Measurements from ENCODE around the gene CELF2.
"Not testable (repeated sequence)": the region's sequence is repeated elsewhere in the genome, so short reads cannot be mapped to it uniquely, and the experiment has no call there.

CELF2 gene

GRCh38 chr10:11330383-11331045 lies 312.8 kb downstream of the CELF2 start:
- intact Hi-C loops (cut with DNase I), result no loop called here
- DNase-seq, result peak in 1 of 42 donors; percentile 39

DNA sequence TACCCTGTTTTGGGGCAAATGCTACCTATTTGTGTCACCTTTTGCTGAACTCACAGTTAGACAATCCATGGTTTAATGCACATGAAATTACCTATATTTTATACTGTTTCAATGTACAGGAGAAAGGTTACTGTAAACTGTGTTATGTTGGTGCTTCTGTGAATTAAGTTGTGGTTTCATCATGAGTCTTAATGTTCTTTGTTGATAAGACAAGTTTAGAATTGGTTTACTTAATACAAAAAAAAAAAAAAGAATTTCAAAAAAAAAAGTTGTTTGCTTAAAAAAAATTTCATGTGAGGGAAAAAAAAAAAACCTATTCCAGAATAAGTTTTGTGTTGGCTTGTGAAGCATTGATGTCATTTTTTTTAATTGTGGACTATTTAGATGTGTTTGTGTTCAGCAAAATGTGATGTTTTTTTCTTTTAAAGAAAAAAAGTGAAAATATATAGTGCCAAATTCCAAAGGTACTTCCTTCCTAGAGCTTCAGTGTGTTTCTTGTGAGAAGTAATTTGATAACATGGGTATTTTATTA lies 313.4 kb downstream of the CELF2 start:
- intact Hi-C loops (cut with DNase I), result no loop called here
- no peak for DNase-seq

DNA sequence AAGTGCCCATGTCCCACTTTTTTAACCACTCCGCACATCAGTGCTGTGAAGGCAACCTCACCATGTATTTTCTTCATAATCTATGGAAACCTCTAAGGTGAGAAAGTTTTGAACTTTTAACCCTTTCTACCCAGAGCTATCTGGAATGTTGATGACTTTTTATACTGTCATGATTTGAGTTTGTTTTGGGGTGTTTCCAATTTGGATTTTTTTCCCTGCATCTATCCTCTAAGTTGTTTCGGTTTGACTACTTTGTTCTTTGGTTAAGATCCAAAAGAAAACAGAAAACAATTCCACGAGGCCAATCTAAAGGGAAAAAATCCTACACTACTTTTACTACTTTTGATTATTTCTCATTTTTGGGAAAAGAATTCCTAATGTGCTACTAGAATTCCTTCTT lies 314.1 kb downstream of the CELF2 start:
- intact Hi-C loops (cut with DNase I), result no loop called here
- peak in 1 of 42 donors; percentile 14 for DNase-seq

DNA sequence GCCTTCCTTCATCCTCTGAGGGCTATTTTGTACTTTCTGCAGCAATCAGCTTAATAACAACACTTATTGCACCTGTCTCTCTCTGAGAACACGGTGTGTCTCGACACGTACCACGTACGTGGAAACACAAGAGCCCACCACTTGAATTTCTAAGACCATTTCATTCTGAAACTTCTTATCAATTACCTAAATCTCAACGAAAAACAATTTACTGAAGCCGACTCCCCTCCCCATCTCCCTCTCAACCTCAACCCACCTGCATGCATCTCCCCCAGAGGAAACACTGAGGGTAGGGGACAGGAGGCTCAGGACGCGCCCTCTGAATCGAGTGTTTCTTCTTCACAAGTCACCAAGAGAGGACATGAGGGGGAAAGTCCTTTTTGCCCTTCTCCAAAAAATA lies 315.2 kb downstream of the CELF2 start:
- intact Hi-C loops (cut with DNase I), result no loop called here

DNA sequence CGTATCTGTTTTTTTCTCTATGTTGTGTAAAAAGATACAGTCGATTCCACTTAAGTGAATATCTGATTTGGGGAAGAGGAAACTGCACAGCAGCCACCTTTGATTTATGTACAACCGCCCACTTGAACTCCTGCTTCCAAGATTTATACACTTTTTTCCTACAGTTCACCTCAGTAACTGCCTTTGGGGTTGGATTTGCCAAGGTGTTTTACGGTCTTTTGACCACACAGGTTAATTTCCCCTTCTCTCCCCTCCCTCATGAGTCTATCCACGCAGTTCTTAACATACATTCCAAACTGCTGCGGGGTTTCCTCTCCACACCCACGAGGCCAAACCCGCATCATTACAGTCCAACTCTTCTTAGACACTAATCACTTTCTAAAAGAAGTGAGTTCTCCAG lies 316.8 kb downstream of the CELF2 start:
- DNase-seq, result peak in 1 of 42 donors; percentile 34
- intact Hi-C loops (cut with DNase I), result no loop called here

More for the DNA sequence above, 315.2 kb downstream of the CELF2 start:
- peak in 1 of 42 donors; percentile 36 for DNase-seq

GRCh38 chr10:11335167-11335652 lies 317.5 kb downstream of the CELF2 start:
- peak in 3 of 42 donors; percentile 26 to 51 (median 28) for DNase-seq
- intact Hi-C loops (cut with DNase I), result no loop called here

DNA sequence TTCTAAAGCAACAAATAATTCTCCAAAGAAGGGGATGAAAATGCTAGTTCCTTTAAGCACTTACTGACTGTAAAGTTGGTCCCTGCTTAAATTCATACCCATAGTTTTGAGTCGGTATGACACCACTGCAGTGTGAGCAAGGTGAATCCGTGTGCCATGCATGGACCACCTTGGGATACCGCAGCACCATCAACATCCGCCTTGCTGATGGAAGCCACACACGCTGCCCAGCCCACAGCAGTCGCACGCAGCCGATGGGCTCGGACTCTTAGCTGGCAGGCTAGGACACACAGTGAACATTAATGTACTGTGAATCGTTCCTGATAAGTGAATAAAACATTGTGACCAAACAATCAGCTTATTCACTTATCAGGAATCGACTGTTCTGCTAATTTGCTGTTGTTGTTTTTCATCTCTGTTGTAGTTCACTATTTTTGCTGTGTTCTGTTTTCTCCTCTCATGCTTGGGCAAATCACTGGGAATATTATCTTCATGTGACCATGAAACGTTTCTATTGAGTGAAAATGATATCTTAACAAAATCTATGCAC lies 318.3 kb downstream of the CELF2 start:
- DNase-seq, result no peak
- intact Hi-C loops (cut with DNase I), result no loop called here

GRCh38 chr10:11336722-11337162 lies 319.1 kb downstream of the CELF2 start:
- DNase-seq, result peak in 18 of 42 donors; percentile 33 to 78 (median 56)
- intact Hi-C loops (cut with DNase I), result no loop called here

GRCh38 chr10:11337516-11337915 lies 319.8 kb downstream of the CELF2 start:
- DNase-seq, result peak in 41 of 42 donors; percentile 36 to 87 (median 66)
- intact Hi-C loops (cut with DNase I), result no loop called here

DNA sequence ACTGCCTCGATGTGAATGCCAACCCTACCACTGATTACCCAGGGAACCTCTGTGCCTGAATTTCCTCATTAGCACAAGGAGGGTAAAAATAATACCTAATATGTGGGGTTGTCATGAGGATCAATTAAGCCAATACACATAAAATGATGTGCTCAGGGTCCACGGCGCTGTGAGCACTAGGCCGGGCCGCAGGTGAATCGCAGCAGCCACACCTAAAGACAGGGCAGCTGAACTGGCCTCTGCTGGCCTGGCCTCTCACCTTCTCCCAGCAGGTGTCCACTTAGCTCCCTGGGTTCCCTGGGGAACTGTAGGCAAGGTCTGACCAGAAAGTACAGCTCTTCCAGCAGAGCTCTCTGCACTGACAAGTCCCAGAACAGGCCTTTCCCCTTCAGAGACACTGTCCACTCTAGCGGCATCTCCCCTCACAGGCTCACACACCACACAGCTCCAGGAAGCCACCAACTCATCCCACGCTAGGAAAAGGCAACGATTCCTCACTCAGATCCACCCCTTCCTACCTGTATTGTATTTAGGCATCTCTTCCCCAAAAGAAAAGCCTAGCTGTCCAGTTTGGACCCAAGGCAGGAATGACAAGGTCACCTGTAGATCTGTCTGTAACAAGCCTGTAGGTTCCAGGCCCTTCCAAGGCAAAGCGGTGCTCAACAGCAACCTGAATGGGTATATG lies 320.6 kb downstream of the CELF2 start:
- peak in 1 of 42 donors; percentile 46 for DNase-seq
- intact Hi-C loops (cut with DNase I), result no loop called here

GRCh38 chr10:11339013-11339412 lies 321.3 kb downstream of the CELF2 start:
- intact Hi-C loops (cut with DNase I), result no loop called here
- peak in 11 of 42 donors; percentile 28 to 66 (median 45) for DNase-seq

- DNase-seq, result peak in 4 of 42 donors; percentile 33 to 52 (median 36)
- intact Hi-C loops (cut with DNase I), result no loop called here
These were observed 322.0 kb downstream of the CELF2 start for GRCh38 chr10:11339660-11340059.

- intact Hi-C loops (cut with DNase I), result no loop called here
- no peak for DNase-seq
These were observed 323.8 kb downstream of the CELF2 start for GRCh38 chr10:11341283-11341960.

GRCh38 chr10:11344081-11344480 lies 326.4 kb downstream of the CELF2 start:
- DNase-seq, result no peak
- intact Hi-C loops (cut with DNase I), result no loop called here

DNA sequence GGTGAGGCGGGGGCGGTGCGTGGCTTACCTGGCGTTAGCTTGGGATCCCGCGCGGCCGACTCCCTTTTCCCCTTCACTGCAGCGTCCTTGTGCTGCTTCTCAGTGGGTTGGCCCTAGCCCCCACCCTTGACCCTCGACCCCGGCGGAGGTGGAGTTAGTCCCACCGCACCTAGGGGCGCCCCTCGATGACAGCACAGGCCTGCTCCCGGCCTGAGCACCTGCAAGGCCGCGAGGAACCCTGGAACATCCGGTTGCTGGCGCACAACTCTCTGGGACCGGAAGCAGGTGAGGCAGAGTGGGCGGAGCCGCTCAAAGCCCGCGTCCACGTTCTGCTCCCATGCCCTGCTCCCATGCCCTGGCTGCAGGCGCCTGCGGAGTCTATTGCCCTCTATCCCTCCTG lies 326.9 kb downstream of the CELF2 start:
- intact Hi-C loops (cut with DNase I), result no loop called here
- DNase-seq, result no peak

DNA sequence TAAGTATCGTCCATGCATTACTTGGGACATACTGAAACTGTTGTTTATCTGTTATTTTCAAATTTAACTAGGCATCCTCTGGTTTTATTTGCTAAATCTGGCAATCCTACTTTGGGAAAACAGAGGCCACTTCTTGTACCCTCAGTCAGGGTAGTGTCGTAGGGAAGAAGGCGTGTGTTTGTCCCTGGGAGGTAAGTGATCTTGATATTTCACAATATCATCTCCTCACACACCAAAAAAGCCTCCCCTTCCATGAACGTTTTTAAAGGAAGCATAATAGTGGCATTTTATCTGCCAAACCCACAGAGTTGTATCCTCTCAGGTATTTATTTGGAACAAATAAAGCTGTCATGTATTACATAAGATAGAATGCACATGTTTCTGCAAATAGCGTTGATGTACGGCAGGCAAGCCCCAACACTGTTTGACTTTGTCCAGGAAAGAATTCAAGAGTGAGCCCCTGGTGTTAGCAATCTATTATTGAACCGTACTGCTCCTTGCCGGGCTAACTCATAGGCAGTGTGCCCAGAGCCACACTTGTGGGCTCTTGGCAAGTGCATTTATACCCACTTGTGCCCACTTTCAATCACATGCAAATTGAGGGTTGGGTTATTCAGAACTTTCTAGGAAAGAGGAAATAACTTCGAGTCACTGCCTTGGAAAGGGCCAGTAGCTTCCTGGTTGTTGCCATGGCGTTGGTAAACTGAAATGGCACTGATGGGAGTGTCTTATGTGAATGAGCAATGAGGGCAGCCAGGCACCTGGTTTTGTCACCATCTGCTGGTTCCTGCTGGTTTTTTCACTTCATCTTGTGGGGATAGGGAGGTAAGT lies 327.8 kb downstream of the CELF2 start:
- intact Hi-C loops (cut with DNase I), result no loop called here

DNA sequence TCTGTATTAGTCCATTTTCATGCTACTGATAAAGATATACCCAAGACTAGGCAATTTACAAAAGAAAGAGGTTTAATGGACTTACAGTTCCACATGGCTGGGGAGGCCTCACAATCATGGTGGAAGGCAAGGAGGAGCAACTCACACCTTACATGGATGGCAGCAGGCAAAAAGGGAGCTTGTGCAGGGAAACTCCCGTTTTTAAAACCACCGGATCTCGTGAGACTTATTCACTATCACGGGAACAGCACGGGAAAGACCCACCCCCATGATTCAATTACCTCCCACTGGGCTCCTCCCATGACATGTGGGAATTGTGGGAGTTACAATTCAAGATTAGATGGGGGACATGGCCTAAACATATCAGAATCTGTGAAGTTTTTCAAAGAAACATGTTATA lies 329.9 kb downstream of the CELF2 start:
- intact Hi-C loops (cut with DNase I); DNase-seq: not testable (repeated sequence)

More for the DNA sequence above, 327.8 kb downstream of the CELF2 start:
- DNase-seq, result peak in 3 of 42 donors; percentile 29 to 53 (median 40)

DNA sequence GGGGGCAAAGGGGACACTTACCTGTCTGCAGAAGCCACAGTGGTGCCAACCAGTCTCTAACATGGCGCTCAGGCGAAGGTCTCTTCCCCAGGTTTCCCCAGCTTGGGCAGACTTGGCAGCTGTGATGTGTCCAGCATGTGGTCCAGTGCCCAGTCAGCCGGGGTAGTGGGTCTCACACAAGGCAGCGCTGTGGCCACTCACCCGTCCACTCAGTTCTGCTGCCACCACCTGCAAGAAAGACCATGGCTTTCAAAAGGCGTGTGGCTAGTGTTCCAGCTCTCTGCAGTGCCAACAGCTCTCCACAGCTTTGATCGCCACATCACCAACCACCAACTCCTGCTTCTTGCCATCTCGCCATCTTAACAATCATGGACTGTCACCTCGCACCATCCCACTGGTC lies 334.1 kb downstream of the CELF2 start:
- peak in 1 of 42 donors; percentile 15 for DNase-seq
- intact Hi-C loops (cut with DNase I), result no loop called here
